ENCODE results near the gene CALHM2. TPM values are rescaled to one million over a fixed set of nuclear protein-coding genes. Genes with fewer than 3 reads are reported as not detected.

Gene CALHM2
- total RNA-seq = 59.4 and 63.9 TPM in 2 replicates

GRCh38 chr10:103451831-103452505, at the start of gene CALHM2:
CALHM2 (minus strand) TSS chr10:103452370; CDS start chr10:103449941, 2,429 bp downstream.

DNA sequence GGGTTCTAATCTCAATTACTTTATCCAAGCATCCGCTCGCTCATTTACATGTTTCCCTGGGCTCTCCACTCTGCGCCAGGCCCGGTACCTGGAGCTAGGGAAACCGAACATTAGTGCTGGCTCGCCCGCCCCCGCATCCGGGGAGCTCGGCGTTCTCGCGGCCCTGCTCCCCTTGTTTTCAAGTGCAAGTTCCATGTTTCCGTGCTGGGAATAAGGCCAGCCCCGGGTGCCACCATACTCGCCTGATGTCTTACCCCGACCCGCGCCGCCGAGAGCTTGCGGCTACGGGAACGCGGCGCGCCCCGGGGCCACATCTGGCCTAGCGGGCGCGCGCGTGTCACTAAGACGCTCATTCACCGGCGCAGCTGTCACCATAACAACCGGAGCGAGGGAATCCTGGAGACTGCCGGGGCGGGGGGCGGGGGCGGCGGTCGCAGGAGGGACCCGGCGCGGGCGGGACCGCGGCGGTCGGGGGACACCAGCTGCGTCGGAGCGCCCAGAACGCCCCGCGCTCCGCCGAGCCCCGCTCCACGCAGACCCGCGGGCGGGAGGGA, 41.3 kb upstream of the CALHM2 start, which contains the start of gene NEURL1:
TSS of gene NEURL1 (plus strand) at position 344 of the 554 bp plus-strand sequence. CDS start 683 bp downstream, outside the sequence.

GRCh38 chr10:103479135-103479534, 27.0 kb upstream of the CALHM2 start, which contains the start of gene CALHM3:
CALHM3 (minus strand) TSS chr10:103479240; CDS start chr10:103479032, 208 bp downstream.

DNA sequence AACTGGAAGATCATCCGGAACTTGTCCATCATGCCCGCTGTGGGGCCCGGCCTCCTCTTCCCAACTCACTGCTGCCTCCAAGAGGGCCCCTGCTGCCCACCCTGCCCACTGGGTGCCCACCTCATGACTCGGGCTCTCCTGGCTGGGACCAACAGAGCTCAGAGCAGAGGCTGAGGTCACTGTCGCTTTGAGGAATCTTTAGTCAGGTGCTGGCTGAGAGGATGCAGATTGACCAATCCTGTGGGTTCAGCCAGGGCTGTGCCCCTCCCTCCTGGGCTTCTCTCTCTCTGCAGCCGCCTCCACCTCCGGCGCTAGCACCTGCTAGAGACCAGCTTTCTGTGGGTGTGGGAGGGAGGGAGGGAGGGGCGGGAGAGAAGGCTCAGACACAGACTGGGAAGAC, 6.5 kb upstream of the CALHM2 start, which contains the start of gene CALHM1:
TSS of gene CALHM1 (minus strand) at position 181 of the 400 bp plus-strand sequence. CDS start at position 32, 149 bp downstream.

Other genes starting within 250 kb of the CALHM2 start
- gene RPEL1, start 206.5 kb downstream of the CALHM2 start, total RNA-seq = 0.37 TPM in 1 of 2 replicates, not detected in the other
- gene INA, start 175.2 kb downstream of the CALHM2 start, total RNA-seq = 0.37 and 1.2 TPM in 2 replicates
- gene PCGF6, start 101.2 kb downstream of the CALHM2 start, total RNA-seq = 10.7 and 14.9 TPM in 2 replicates
- 4.4 and 7.0 TPM in 2 replicates for gene TAF5, start 84.4 kb downstream of the CALHM2 start, total RNA-seq
- gene ATP5MK, start 55.9 kb downstream of the CALHM2 start, total RNA-seq = 153 and 188 TPM in 2 replicates
- 36.0 and 58.5 TPM in 2 replicates for gene PDCD11, start 55.7 kb downstream of the CALHM2 start, total RNA-seq
- not detected in 2 replicates for gene CALHM1, start 6.5 kb upstream of the CALHM2 start, total RNA-seq
- gene CALHM3, start 26.9 kb upstream of the CALHM2 start, total RNA-seq = 0.39 and 1.1 TPM in 2 replicates
- gene NEURL1, start 41.3 kb upstream of the CALHM2 start, total RNA-seq = 0.37 and 0.39 TPM in 2 replicates

Measured in subcutaneous preadipocyte (primary cell).